Activated CD8-positive, alpha-beta memory T cell treated with anti-CD3 and anti-CD28 coated beads, Interleukin-2, amount 50 U/mL, for 4 hours (primary cell): Measurements from ENCODE around the gene STOML1.

Experiments
- DNase-seq: peaks from one replicate; pipeline ENCODE4 v3.0.0-alpha.2; 2020

The STOML1 gene

GRCh38 chr15:74013374-74013894 is 21.3 kb upstream of the STOML1 start:
- no peak for DNase-seq

GRCh38 chr15:74011610-74012009 is 19.5 kb upstream of the STOML1 start:
- no peak for DNase-seq

- DNase-seq: no peak
Observed at GRCh38 chr15:74010929-74011540, 18.9 kb upstream of the STOML1 start.

GRCh38 chr15:74008901-74009300 is 16.8 kb upstream of the STOML1 start:
- no peak for DNase-seq

GRCh38 chr15:74007820-74008371 is 15.8 kb upstream of the STOML1 start:
- no peak for DNase-seq

- no peak for DNase-seq
Observed at GRCh38 chr15:74006774-74007639, 14.9 kb upstream of the STOML1 start.

- DNase-seq: no peak
Observed at GRCh38 chr15:73997986-73998385, 5.9 kb upstream of the STOML1 start.

- no peak for DNase-seq
Observed at GRCh38 chr15:73996939-73997338, 4.8 kb upstream of the STOML1 start.

- DNase-seq: no peak
Observed at GRCh38 chr15:73996267-73996666, 4.2 kb upstream of the STOML1 start.

GRCh38 chr15:73994912-73995622 is 3.0 kb upstream of the STOML1 start:
- DNase-seq: no peak

GRCh38 chr15:73994413-73994883 is 2.4 kb upstream of the STOML1 start, which contains the start of gene PML:
PML (plus strand) TSS chr15:73994716; CDS start chr15:73994813, 97 bp downstream.
- peak; percentile 90 for DNase-seq

GRCh38 chr15:73993211-73993994 is 1.3 kb upstream of the STOML1 start:
- DNase-seq: no peak

- DNase-seq: no peak
Observed at GRCh38 chr15:73992594-73992898, 451 bp upstream of the STOML1 start.

- no peak for DNase-seq
Observed at GRCh38 chr15:73991260-73991659, 835 bp downstream of the STOML1 start.

GRCh38 chr15:73990250-73991005 is 1.7 kb downstream of the STOML1 start:
- DNase-seq: no peak

- DNase-seq: no peak
Observed at GRCh38 chr15:73989001-73989798, 2.9 kb downstream of the STOML1 start.

- no peak for DNase-seq
Observed at GRCh38 chr15:73988445-73988969, 3.6 kb downstream of the STOML1 start.

- DNase-seq: no peak
Observed at GRCh38 chr15:73987681-73988444, 4.2 kb downstream of the STOML1 start.

GRCh38 chr15:73987250-73987649 is 4.8 kb downstream of the STOML1 start:
- no peak for DNase-seq

GRCh38 chr15:73986776-73987056 is 5.4 kb downstream of the STOML1 start:
- DNase-seq: no peak
